ENCODE measurements around the gene ARFGAP1.

The ARFGAP1 gene

DNA sequence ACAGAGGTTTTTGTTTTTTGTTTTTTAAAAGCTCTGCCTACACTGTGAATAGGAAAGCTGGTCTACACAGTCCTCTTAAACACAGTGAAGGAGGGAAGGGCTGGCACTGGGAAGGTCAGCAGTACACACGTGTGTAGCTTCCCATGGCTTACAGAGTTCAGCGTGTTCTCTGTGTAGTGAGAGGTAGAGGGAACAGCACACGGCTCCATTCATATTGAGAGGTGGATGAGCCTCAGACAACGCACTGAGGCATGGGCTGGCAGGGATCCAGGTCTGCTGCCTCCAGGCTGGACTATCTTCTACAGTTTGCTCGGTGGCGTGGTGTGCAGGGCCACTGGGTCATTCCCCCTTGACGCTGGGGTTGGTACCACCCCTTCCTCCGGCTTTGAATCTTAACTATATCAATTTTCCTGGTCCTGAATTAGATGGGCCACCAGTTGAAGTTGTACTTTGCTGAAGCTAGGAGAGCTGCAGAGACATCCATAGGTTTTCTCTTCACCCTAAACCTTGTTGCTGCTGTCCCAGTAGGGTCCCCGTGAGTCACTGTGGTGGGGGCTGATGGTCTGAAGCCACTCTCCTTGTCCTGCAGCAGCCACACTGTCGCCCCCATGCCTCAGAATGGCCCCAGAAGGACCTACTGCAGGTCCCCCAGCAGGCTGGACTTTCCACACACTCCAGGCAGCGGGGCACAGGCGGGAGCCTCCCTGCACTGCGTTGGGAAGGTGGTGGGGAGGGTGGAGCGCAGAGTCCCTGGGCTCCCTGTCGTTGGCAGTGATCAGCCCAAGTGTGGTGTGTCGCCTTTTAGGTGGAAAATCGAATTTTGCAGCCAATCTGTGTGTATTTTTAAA lies 2.0 kb downstream of the ARFGAP1 start:
- H3K4me3 ChIP-seq (ENCODE audit: low read depth, low read length) = peak overlapping the region; percentile 16
- TF ChIP-seq, protein P1, sequence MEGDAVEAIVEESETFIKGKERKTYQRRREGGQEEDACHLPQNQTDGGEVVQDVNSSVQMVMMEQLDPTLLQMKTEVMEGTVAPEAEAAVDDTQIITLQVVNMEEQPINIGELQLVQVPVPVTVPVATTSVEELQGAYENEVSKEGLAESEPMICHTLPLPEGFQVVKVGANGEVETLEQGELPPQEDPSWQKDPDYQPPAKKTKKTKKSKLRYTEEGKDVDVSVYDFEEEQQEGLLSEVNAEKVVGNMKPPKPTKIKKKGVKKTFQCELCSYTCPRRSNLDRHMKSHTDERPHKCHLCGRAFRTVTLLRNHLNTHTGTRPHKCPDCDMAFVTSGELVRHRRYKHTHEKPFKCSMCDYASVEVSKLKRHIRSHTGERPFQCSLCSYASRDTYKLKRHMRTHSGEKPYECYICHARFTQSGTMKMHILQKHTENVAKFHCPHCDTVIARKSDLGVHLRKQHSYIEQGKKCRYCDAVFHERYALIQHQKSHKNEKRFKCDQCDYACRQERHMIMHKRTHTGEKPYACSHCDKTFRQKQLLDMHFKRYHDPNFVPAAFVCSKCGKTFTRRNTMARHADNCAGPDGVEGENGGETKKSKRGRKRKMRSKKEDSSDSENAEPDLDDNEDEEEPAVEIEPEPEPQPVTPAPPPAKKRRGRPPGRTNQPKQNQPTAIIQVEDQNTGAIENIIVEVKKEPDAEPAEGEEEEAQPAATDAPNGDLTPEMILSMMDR (IDR thresholded peaks at IDR 0.05; ENCODE audit: low read depth, low read length) = no peak

DNA sequence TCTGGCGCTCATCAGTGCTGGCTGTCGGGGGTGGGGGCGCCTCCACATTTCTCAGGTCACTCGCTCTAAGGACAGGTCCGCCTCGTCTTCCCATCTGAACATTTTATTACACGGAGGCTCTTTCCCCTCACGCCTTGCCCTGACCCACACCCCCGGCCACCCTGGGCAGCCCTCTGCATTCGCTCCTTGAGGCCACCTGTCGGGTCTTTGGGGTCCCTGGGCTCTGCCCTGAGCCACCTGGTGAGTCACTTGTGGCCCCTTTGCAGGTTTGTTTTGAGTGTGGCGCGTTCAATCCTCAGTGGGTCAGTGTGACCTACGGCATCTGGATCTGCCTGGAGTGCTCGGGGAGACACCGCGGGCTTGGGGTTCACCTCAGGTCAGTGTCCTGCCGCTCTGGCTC lies 3.2 kb downstream of the ARFGAP1 start:
- no peak overlapping the region for H3K4me3 ChIP-seq (ENCODE audit: low read depth, low read length)
- TF ChIP-seq, protein P1 (IDR thresholded peaks at IDR 0.05; ENCODE audit: low read depth, low read length) = no peak

DNA sequence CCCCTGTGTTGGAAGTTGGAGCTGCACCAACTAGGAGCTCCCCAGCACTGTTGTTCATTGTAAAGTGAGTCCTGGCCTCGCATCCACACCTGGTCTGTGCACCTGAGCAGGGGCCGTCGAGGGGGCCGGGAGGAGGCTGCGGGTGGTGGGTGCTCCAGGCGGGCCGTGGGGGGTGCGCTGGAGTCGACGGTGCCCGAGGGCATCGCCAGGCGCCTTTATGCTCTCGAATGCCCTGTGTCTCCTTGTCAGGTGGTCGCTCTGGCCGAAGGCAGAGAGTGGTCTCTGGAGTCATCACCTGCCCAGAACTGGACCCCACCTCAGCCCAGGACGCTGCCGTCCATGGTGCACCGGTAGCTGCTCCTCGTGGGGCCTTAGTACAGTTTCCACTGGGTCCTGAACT lies 4.3 kb downstream of the ARFGAP1 start:
- no peak overlapping the region for H3K4me3 ChIP-seq (ENCODE audit: low read depth, low read length)
- TF ChIP-seq, protein P1 (IDR thresholded peaks at IDR 0.05; ENCODE audit: low read depth, low read length) = no peak

DNA sequence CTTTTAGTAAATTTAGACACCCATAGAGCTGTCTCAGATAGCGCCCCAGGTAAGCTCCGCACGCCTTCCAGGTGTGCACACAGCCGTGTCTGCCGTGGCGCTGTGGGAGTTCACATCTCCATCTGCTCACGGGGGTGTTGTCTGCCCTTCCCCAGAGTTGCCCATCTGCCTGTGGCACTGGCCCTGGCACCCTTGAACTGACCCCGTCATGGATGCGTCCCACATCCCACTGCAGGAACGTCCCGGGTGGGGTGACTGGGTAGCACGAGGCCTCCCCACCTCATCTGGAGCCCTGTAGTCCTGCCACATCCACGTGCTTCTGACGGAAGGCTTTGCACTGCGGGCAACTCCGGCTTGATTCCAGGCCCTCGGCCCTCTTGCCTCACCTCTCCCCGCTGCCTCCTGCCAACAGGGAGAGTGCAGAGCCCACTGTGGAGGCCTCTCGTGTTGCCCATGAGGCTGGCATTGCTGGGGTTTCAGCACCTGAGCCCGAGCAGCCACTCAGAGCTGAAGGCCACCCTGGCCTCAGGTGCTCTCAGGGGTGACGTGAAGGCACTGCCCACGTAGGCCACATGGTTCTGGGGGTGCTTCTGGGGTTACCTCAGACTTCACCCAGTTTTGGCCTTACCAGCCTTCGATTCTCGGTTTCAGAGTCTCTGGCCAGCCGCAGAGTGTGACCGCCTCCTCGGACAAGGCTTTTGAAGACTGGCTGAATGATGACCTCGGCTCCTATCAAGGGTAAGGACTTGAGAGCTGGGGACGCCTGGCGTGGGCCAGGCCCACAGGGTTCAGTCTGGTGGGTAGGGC lies 5.1 kb downstream of the ARFGAP1 start:
- H3K4me3 ChIP-seq (ENCODE audit: low read depth, low read length) = no peak overlapping the region
- TF ChIP-seq, protein P1 (IDR thresholded peaks at IDR 0.05; ENCODE audit: low read depth, low read length) = no peak

DNA sequence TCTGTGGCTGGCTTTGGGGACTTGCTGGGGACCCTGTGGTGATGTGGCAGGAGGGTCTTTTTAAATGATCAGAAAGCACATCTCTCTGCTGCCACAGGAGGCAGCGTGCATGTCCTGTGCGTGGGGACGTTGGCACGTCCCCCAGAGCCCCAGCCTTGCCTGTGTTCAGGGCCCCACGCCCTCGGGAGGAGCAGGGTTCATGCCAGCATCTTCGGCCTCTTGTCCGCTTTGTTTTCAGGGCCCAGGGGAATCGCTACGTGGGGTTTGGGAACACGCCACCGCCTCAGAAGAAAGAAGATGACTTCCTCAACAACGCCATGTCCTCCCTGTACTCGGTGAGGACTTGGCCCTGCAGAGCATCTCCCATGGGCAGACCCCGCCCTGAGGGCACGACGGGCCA lies 6.0 kb downstream of the ARFGAP1 start:
- H3K4me3 ChIP-seq (ENCODE audit: low read depth, low read length) = no peak overlapping the region

DNA sequence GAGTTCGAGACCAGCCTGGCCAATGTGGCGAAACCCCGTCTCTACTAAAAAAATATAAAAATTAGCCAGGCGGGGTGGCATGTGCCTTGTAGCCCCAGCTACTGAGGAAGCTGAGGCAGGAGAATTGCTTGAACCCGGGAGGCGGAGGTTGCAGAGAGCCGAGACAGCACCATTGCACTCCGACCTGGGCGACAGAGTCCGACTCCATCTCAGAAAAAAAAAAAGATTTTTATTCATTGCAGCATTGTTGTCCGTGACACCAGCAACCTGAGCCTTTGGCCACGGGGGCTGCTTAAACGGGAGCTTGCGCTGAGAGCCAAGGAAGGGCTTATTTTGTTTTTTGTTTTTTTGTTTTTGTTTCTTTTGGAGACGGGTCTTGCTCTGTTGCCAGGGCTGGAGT lies 7.3 kb downstream of the ARFGAP1 start:
- no peak overlapping the region for H3K4me3 ChIP-seq (ENCODE audit: low read depth, low read length)
- TF ChIP-seq, protein P1 (IDR thresholded peaks at IDR 0.05; ENCODE audit: low read depth, low read length) = no peak

More for the DNA sequence above, 6.0 kb downstream of the ARFGAP1 start:
- TF ChIP-seq, protein P1 (IDR thresholded peaks at IDR 0.05; ENCODE audit: low read depth, low read length) = no peak

DNA sequence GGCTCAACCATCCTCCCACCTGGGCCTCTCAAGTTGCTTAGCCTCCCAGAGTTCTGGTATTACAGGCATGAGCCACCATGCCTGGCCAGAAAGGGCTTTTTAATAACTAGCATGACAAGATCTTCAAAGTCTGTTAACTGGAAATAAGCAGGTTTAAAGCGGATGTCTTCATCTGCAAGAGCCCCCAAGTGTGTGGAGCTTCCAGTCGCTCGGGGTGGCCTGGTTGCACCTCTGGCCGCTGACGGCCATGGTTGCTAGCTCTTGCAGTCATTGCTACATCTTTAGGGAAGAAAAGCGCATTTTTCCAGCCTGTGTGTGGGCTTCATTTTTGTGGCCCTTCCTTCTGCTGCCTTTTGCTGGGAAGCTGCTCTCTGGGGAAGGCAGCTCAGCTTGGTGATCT lies 7.8 kb downstream of the ARFGAP1 start:
- TF ChIP-seq, protein P1 (IDR thresholded peaks at IDR 0.05; ENCODE audit: low read depth, low read length) = no peak

More for the DNA sequence above, 7.8 kb downstream of the ARFGAP1 start:
- no peak overlapping the region for H3K4me3 ChIP-seq (ENCODE audit: low read depth, low read length)
